GM06990 (cell line): ENCODE measurements around the gene PHACTR1.

ENCODE experiments used
- DNase-seq: peaks from one replicate; pipeline ENCODE4 v3.0.0-alpha.2; 2011; ENCODE audit not compliant: insufficient read length; ENCODE audit errors: extremely low read depth
- H3K27me3 ChIP-seq: replicated peaks from 2 replicates; pipeline ENCODE4 v1.6.0; 2011; ENCODE audit warnings: low read length; ENCODE audit not compliant: control insufficient read depth, insufficient read depth
- H3K36me3 ChIP-seq: 2 replicates; pipeline ENCODE4 v1.5.1; 2011; ENCODE audit warnings: low read length; ENCODE audit not compliant: control insufficient read depth, insufficient read depth
- H3K4me3 ChIP-seq: replicated peaks from 2 replicates; pipeline ENCODE4 v1.5.1; 2011; ENCODE audit warnings: low read depth, mild to moderate bottlenecking, control low read depth, low read length
- TF ChIP-seq, protein P1 (sequence below): IDR thresholded peaks from 2 replicates; pipeline ENCODE4 v1.5.1; 2011; ENCODE audit warnings: low read length, control low read depth, mild to moderate bottlenecking, inconsistent platforms; ENCODE audit not compliant: insufficient read depth, poor library complexity, severe bottlenecking

The PHACTR1 gene

DNA sequence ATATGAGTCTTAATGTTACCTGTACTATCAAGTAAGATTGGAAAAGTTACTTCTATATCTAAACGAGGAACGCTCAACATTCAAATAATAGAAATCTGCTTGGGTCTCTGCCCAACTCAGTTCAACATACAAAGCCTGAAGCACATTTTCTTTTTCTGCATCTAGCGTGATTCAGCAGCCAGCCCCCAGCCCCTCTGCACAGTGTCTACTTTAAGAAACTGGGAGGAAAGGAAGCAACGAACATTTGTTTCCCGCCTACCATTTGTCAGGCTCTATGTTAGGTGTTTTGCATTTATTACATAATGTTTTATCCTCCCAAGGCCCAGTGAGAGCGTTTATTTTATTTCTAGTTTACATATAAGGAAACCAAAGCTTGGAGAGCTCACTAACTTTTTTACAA, 17.3 kb downstream of the PHACTR1 start:
- Histone ChIP-seq H3K4me3 (no peak overlapping the region), H3K27me3 (no peaks in the 10 kb centered on the region; the same call in 1 of the 2 replicates), H3K36me3 (no peaks in the 10 kb centered on the region)
- DNase-seq: no peak
- TF ChIP-seq, protein P1, sequence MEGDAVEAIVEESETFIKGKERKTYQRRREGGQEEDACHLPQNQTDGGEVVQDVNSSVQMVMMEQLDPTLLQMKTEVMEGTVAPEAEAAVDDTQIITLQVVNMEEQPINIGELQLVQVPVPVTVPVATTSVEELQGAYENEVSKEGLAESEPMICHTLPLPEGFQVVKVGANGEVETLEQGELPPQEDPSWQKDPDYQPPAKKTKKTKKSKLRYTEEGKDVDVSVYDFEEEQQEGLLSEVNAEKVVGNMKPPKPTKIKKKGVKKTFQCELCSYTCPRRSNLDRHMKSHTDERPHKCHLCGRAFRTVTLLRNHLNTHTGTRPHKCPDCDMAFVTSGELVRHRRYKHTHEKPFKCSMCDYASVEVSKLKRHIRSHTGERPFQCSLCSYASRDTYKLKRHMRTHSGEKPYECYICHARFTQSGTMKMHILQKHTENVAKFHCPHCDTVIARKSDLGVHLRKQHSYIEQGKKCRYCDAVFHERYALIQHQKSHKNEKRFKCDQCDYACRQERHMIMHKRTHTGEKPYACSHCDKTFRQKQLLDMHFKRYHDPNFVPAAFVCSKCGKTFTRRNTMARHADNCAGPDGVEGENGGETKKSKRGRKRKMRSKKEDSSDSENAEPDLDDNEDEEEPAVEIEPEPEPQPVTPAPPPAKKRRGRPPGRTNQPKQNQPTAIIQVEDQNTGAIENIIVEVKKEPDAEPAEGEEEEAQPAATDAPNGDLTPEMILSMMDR: no peak

DNA sequence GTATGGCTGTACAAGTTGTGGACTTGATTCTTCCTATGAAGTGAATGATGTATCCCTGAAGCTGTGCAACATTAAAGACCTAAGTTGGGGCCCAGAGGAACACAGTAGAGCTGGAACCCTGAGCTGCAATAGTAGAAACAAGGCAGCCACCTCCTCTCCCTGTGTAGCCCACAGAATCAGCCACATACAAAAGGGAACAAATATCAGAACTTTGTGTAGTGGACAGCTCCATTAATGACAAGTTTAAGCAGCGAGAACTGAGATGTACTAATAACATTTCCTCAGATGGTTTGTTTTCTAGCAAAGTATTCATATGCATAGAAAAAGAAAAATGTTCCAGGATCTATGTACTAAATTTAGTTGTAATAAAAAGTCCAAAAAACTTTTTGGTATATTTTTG, 19.2 kb downstream of the PHACTR1 start:
- DNase-seq: no peak
- H3K4me3 ChIP-seq: no peak overlapping the region
- H3K36me3 ChIP-seq: no peaks in the 10 kb centered on the region
- TF ChIP-seq, protein P1: no peak
- H3K27me3 ChIP-seq: no peaks in the 10 kb centered on the region; the same call in 1 of the 2 replicates

- TF ChIP-seq, protein P1: no peak
- no peaks in the 10 kb centered on the region for H3K36me3 ChIP-seq
- peaks cover 1% of the 10 kb centered on the region; the same call in 1 of the 2 replicates for H3K27me3 ChIP-seq
- H3K4me3 ChIP-seq: no peak overlapping the region
- no peak for DNase-seq
Observed at GRCh38 chr6:12748411-12748810, 31.8 kb downstream of the PHACTR1 start.

GRCh38 chr6:12748815-12749521, 32.4 kb downstream of the PHACTR1 start:
- no peaks in the 10 kb centered on the region for H3K36me3 ChIP-seq
- H3K27me3 ChIP-seq: peaks cover 1% of the 10 kb centered on the region; the same call in 1 of the 2 replicates
- DNase-seq: no peak
- H3K4me3 ChIP-seq: no peak overlapping the region
- TF ChIP-seq, protein P1: no peak

DNA sequence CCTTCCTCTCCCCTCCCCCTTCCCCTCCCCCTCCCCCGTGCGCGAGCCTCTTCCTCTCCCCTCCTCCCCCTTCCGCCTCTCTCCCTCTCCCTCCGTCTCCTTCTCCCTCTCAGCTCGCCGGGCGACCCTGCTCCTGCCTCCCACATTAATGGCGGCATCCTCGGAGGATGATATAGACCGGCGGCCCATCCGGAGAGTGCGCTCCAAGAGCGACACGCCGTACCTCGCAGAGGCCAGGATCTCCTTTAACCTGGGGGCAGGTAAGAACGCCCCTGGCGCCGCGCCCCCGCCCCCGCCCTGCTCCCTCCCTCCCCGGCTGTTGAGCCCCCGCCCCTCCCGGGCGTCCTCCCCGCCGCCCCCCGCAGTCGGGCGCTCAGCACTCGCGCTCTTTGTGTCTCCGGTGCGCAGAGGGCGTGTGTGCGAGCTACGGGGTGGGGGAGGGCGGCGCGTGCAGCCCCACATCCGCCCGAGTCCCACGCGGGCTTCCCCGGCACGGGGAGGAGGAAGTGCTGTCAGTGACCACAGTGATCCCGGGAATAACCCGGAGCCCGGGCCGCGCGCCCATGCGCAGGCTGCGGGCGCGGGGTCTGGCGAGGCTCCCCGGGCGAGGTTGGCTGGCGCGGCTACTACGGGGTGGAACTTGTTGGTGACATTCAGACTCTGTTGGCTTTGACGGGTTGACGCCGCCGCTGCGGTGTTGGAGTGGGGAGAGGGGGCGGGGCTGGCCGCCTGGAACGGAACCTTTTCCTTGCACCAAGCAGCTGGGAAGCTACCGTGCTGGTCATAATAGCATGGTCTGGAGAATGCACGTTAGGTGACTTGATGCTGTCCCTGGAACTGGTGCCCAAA, 33.2 kb downstream of the PHACTR1 start:
- Histone ChIP-seq H3K27me3 (peaks cover 1% of the 10 kb centered on the region; the same call in 1 of the 2 replicates), H3K36me3 (no peaks in the 10 kb centered on the region), H3K4me3 (no peak overlapping the region)
- TF ChIP-seq, protein P1: no peak
- DNase-seq: no peak
